CD4-positive, alpha-beta T cell (primary cell): ENCODE results near the gene CTR9. TPM values are rescaled to one million over a fixed set of nuclear protein-coding genes. Genes with fewer than 3 reads are reported as not detected.

Experiments used
- ATAC-seq: fragments of 200-7000 bp; cut with Tn5 transposase; one replicate; pipeline ENCODE4 v1.10.0; 2022; ENCODE audit warnings: mild to moderate bottlenecking; ENCODE audit not compliant: poor library complexity
- CTCF ChIA-PET: fragments of 350-600 bp; sonication (Branson Sonifier 250); formaldehyde crosslinking; loops from one replicate; lab custom pipeline; 2021; ENCODE audit warnings: antibody characterized with exemption, inconsistent platforms; lab: Charles Lee
- POLR2A ChIA-PET: fragments of 350-600 bp; sonication (Branson Sonifier 250); formaldehyde crosslinking; loops from one replicate; lab custom pipeline; 2021; ENCODE audit warnings: antibody characterized with exemption, inconsistent platforms; lab: Charles Lee
- DNase-seq, 14 experiments: peaks; one replicate each; pipeline ENCODE4 v3.0.0-alpha.2; 2013 to 2020; ENCODE audit warnings: mixed read lengths in 2 of 14
- H3K27ac ChIP-seq, 2 donors: one replicate each; pipeline versions ENCODE4 v1.5.1 to v1.7.0; 2013; ENCODE audit warnings: low read length in 2 of 2, low read depth in 1 of 2, mild to moderate bottlenecking in 1 of 2
- H3K27me3 ChIP-seq, 2 experiments: 1 replicate in 1 of 2; 2 replicates in 1 of 2; pipeline versions ENCODE4 v1.6.1 to v1.7.0; 2013; ENCODE audit warnings: low read length in 2 of 2, control low read depth in 1 of 2, mild to moderate bottlenecking in 1 of 2, moderate library complexity in 1 of 2; ENCODE audit not compliant: insufficient read depth in 2 of 2, control insufficient read depth in 1 of 2
- H3K36me3 ChIP-seq: one replicate; pipeline ENCODE4 v1.6.1; 2013; ENCODE audit warnings: low read length, control low read depth; ENCODE audit not compliant: insufficient read depth
- H3K4me1 ChIP-seq: one replicate; pipeline ENCODE4 v1.6.1; 2013; ENCODE audit warnings: low read length, control low read depth; ENCODE audit not compliant: insufficient read depth
- H3K4me3 ChIP-seq: one replicate; pipeline ENCODE4 v1.5.1; 2013; ENCODE audit warnings: mild to moderate bottlenecking, low read length, moderate library complexity
- H3K9me3 ChIP-seq, 2 experiments: 1 replicate in 1 of 2; 2 replicates in 1 of 2; pipeline versions ENCODE4 v1.6.1 to v1.7.0; 2013; ENCODE audit warnings: low read length in 2 of 2, mild to moderate bottlenecking in 2 of 2, control low read depth in 1 of 2, moderate library complexity in 1 of 2; ENCODE audit not compliant: control insufficient read depth in 1 of 2, insufficient read depth in 1 of 2
- H3K27ac Mint-ChIP-seq: one replicate; pipeline ENCODE4 v1.8.0; 2020; ENCODE audit warnings: mixed read lengths
- H3K27me3 Mint-ChIP-seq: one replicate; pipeline ENCODE4 v1.8.0; 2021; ENCODE audit warnings: mixed read lengths
- H3K36me3 Mint-ChIP-seq: one replicate; pipeline ENCODE4 v1.8.0; 2021; ENCODE audit warnings: low read depth, mixed read lengths
- H3K4me1 Mint-ChIP-seq: one replicate; pipeline ENCODE4 v1.8.0; 2021; ENCODE audit warnings: low read depth, mixed read lengths
- H3K4me3 Mint-ChIP-seq: one replicate; pipeline ENCODE4 v1.8.0; 2020; ENCODE audit warnings: mild to moderate bottlenecking, mixed read lengths
- H3K9me3 Mint-ChIP-seq: one replicate; pipeline ENCODE4 v1.8.0; 2020; ENCODE audit warnings: mixed read lengths
- intact Hi-C, 2 experiments: fragments of 100-400 bp; cut with DNase I in 1 of 2; cut with micrococcal nuclease in 1 of 2; formaldehyde crosslinking; loops; one replicate each; pipeline versions ENCODE4 v1.15.1 to v1.9.0; 2023 to 2025; cut with DNase I, micrococcal nuclease
- total RNA-seq, 174 experiments: library from RNA in 2 of 174; stranded (reverse) in 2 of 174; gene quantifications; one replicate each; pipeline ENCODE4 v1.2.3 and lab custom pipeline; 2021 to 2026
- TF ChIP-seq, protein P1 (sequence below): fragments of 200-600 bp; IDR thresholded peaks from one replicate; pipeline ENCODE4 v1.8.0; 2022; ENCODE audit warnings: antibody characterized with exemption, mild to moderate bottlenecking

The CTR9 gene
- total RNA-seq, 2 experiments from 2014 or later, result 34.0 to 34.7 TPM

DNA sequence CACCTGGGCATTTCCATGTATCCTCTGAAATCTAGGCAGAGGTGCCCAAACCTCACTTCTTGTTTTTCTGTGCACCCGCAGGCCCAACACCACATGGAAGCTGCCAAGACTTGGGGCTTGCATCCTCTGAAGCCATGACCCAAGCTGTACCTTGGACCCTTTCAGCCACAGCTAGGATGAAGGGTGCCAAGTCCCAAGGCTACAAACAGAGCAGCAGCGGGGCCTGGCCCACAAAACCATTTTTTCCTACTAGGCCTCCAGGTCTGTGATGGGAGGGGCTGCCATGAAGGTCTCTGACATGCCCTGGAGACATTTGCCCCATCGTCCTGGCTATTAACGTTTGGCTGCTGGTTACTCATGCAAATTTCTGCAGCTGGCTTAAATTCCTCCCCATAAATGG lies 78.1 kb downstream of the CTR9 start:
- Mint-ChIP-seq H3K4me1 (peaks cover 7% of the 10 kb centered on the region), H3K27ac (no peak overlapping the region), H3K9me3 (no peaks in the 10 kb centered on the region), H3K4me3 (no peak overlapping the region), H3K36me3 (peaks cover 6% of the 10 kb centered on the region), H3K27me3 (no peaks in the 10 kb centered on the region)
- Histone ChIP-seq H3K27me3 (no peaks in the 10 kb centered on the region), H3K9me3 (no peaks in the 10 kb centered on the region), H3K4me3 (no peak overlapping the region), H3K36me3 (peaks cover 3% of the 10 kb centered on the region), H3K4me1 (no peaks in the 10 kb centered on the region), H3K27ac (no peak overlapping the region)
- no peak for DNase-seq
- intact Hi-C loops, result no loop called here
- ChIA-PET POLR2A (interaction anchor here (1.2 kb wide), 1 partner anchor 20 kb away, joined by 5 read pairs; the partner anchor contains the start of gene EIF4G2), CTCF (no interaction called here)
- ATAC-seq, result no peak
- TF ChIP-seq, protein P1, sequence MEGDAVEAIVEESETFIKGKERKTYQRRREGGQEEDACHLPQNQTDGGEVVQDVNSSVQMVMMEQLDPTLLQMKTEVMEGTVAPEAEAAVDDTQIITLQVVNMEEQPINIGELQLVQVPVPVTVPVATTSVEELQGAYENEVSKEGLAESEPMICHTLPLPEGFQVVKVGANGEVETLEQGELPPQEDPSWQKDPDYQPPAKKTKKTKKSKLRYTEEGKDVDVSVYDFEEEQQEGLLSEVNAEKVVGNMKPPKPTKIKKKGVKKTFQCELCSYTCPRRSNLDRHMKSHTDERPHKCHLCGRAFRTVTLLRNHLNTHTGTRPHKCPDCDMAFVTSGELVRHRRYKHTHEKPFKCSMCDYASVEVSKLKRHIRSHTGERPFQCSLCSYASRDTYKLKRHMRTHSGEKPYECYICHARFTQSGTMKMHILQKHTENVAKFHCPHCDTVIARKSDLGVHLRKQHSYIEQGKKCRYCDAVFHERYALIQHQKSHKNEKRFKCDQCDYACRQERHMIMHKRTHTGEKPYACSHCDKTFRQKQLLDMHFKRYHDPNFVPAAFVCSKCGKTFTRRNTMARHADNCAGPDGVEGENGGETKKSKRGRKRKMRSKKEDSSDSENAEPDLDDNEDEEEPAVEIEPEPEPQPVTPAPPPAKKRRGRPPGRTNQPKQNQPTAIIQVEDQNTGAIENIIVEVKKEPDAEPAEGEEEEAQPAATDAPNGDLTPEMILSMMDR, result no peak

Other genes with a start within 250 kb of the CTR9 start
- 10 to 100 TPM; 18.0 to 19.0 TPM for gene RNF141, start 210.1 kb upstream of the CTR9 start, total RNA-seq
- not detected for gene LYVE1, start 182.6 kb upstream of the CTR9 start, total RNA-seq
- gene IRAG1, start 57.5 kb upstream of the CTR9 start, total RNA-seq, result not detected
- gene EIF4G2, start 57.7 kb downstream of the CTR9 start, total RNA-seq, result 1,000 to 10,000 TPM; 1,001 to 1,008 TPM
- gene ZBED5, start 106.8 kb downstream of the CTR9 start, total RNA-seq, result 10 to 100 TPM; 71.1 to 72.0 TPM